ENCODE results near the gene LZTR1. TPM values are rescaled to one million over a fixed set of nuclear protein-coding genes. Genes with fewer than 3 reads are reported as not detected.

The LZTR1 gene
- total and polyA plus RNA-seq, 2 experiments from 2014 or later: 9.2 to 39.9 TPM

DNA sequence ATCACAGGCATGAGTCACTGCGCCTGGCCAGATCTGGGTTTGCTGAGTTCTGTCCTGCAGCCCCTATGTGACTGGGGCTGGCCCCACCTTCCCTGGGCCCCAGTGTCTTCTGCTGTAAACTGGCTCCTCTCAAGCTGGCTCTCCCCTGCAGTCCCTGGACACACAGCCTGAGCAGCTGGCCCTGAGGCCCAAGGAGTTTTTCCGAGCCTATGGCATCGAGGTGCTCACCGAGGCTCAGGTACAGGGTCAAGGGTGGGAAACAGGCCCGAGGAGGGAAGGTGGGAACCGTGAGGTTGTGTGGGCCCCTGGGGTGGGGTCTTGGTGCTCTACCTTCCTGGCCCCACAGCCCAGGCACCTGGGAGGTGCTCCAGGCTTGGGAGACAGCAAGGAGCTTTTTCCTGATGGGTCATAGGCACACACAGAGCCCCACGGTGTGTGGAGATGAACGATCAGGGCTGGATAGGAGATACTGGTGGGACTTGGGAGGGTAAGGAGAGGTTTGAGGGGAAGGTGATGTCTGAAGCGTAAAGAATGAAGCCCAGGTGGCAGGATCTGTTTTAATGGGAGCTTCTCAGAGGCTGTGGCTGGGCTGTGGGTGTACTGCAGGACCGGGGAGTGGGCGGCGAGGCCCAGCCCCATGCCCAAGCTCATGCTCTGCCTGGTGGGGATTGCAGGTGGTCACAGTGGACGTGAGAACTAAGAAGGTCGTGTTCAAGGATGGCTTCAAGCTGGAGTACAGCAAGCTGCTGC, 6.4 kb upstream of the LZTR1 start (continued):
- TF ChIP-seq, protein P1, sequence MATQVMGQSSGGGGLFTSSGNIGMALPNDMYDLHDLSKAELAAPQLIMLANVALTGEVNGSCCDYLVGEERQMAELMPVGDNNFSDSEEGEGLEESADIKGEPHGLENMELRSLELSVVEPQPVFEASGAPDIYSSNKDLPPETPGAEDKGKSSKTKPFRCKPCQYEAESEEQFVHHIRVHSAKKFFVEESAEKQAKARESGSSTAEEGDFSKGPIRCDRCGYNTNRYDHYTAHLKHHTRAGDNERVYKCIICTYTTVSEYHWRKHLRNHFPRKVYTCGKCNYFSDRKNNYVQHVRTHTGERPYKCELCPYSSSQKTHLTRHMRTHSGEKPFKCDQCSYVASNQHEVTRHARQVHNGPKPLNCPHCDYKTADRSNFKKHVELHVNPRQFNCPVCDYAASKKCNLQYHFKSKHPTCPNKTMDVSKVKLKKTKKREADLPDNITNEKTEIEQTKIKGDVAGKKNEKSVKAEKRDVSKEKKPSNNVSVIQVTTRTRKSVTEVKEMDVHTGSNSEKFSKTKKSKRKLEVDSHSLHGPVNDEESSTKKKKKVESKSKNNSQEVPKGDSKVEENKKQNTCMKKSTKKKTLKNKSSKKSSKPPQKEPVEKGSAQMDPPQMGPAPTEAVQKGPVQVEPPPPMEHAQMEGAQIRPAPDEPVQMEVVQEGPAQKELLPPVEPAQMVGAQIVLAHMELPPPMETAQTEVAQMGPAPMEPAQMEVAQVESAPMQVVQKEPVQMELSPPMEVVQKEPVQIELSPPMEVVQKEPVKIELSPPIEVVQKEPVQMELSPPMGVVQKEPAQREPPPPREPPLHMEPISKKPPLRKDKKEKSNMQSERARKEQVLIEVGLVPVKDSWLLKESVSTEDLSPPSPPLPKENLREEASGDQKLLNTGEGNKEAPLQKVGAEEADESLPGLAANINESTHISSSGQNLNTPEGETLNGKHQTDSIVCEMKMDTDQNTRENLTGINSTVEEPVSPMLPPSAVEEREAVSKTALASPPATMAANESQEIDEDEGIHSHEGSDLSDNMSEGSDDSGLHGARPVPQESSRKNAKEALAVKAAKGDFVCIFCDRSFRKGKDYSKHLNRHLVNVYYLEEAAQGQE (IDR thresholded peaks at IDR 0.05; ENCODE audit: unreplicated experiment): no peak

DNA sequence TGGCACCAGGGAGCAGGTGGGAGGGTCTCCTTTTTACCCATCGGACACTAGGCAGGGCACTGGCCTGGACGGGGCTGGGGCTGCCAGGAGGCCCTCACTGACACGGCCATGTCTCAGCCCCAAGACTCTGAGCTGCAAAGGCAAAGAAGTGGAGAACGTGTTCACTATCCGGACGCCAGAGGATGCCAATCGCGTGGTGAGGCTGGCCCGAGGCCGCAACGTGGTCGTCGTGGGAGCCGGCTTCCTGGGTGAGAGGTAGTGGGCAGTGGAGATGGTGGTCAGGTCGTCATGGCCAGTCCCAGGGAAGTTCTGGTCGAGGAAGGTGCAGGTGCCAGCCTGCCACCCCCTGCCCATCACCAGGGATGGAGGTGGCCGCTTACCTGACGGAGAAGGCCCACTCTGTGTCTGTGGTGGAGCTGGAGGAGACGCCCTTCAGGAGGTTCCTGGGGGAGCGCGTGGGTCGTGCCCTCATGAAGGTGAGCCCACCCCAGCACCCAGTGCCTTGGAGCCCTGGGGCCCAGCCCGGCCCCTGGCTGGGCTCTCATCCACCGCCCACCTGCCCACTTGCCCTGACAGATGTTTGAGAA, 5.7 kb upstream of the LZTR1 start:
- no peak overlapping the region for H2AFZ ChIP-seq
- TF ChIP-seq, protein P2, sequence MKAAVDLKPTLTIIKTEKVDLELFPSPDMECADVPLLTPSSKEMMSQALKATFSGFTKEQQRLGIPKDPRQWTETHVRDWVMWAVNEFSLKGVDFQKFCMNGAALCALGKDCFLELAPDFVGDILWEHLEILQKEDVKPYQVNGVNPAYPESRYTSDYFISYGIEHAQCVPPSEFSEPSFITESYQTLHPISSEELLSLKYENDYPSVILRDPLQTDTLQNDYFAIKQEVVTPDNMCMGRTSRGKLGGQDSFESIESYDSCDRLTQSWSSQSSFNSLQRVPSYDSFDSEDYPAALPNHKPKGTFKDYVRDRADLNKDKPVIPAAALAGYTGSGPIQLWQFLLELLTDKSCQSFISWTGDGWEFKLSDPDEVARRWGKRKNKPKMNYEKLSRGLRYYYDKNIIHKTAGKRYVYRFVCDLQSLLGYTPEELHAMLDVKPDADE (IDR thresholded peaks at IDR 0.05): no peak
- TF ChIP-seq, protein P3, sequence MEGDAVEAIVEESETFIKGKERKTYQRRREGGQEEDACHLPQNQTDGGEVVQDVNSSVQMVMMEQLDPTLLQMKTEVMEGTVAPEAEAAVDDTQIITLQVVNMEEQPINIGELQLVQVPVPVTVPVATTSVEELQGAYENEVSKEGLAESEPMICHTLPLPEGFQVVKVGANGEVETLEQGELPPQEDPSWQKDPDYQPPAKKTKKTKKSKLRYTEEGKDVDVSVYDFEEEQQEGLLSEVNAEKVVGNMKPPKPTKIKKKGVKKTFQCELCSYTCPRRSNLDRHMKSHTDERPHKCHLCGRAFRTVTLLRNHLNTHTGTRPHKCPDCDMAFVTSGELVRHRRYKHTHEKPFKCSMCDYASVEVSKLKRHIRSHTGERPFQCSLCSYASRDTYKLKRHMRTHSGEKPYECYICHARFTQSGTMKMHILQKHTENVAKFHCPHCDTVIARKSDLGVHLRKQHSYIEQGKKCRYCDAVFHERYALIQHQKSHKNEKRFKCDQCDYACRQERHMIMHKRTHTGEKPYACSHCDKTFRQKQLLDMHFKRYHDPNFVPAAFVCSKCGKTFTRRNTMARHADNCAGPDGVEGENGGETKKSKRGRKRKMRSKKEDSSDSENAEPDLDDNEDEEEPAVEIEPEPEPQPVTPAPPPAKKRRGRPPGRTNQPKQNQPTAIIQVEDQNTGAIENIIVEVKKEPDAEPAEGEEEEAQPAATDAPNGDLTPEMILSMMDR (conservative IDR thresholded peaks at IDR 0.05; ENCODE audit: low read depth in 2 of 2): no peak
- TF ChIP-seq ZNF331 (CRISPR knock-in tag; IDR thresholded peaks at IDR 0.05; ENCODE audit: low read depth): no peak
- TF ChIP-seq ZNF114 (CRISPR knock-in tag; IDR thresholded peaks at IDR 0.05): no peak
- no peak for TF ChIP-seq NANOG (IDR thresholded peaks at IDR 0.05; ENCODE audit: borderline replicate concordance)
- no peak for TF ChIP-seq POLR2AphosphoS5 (IDR thresholded peaks at IDR 0.05; ENCODE audit: low read depth)
- TF ChIP-seq, protein P4, sequence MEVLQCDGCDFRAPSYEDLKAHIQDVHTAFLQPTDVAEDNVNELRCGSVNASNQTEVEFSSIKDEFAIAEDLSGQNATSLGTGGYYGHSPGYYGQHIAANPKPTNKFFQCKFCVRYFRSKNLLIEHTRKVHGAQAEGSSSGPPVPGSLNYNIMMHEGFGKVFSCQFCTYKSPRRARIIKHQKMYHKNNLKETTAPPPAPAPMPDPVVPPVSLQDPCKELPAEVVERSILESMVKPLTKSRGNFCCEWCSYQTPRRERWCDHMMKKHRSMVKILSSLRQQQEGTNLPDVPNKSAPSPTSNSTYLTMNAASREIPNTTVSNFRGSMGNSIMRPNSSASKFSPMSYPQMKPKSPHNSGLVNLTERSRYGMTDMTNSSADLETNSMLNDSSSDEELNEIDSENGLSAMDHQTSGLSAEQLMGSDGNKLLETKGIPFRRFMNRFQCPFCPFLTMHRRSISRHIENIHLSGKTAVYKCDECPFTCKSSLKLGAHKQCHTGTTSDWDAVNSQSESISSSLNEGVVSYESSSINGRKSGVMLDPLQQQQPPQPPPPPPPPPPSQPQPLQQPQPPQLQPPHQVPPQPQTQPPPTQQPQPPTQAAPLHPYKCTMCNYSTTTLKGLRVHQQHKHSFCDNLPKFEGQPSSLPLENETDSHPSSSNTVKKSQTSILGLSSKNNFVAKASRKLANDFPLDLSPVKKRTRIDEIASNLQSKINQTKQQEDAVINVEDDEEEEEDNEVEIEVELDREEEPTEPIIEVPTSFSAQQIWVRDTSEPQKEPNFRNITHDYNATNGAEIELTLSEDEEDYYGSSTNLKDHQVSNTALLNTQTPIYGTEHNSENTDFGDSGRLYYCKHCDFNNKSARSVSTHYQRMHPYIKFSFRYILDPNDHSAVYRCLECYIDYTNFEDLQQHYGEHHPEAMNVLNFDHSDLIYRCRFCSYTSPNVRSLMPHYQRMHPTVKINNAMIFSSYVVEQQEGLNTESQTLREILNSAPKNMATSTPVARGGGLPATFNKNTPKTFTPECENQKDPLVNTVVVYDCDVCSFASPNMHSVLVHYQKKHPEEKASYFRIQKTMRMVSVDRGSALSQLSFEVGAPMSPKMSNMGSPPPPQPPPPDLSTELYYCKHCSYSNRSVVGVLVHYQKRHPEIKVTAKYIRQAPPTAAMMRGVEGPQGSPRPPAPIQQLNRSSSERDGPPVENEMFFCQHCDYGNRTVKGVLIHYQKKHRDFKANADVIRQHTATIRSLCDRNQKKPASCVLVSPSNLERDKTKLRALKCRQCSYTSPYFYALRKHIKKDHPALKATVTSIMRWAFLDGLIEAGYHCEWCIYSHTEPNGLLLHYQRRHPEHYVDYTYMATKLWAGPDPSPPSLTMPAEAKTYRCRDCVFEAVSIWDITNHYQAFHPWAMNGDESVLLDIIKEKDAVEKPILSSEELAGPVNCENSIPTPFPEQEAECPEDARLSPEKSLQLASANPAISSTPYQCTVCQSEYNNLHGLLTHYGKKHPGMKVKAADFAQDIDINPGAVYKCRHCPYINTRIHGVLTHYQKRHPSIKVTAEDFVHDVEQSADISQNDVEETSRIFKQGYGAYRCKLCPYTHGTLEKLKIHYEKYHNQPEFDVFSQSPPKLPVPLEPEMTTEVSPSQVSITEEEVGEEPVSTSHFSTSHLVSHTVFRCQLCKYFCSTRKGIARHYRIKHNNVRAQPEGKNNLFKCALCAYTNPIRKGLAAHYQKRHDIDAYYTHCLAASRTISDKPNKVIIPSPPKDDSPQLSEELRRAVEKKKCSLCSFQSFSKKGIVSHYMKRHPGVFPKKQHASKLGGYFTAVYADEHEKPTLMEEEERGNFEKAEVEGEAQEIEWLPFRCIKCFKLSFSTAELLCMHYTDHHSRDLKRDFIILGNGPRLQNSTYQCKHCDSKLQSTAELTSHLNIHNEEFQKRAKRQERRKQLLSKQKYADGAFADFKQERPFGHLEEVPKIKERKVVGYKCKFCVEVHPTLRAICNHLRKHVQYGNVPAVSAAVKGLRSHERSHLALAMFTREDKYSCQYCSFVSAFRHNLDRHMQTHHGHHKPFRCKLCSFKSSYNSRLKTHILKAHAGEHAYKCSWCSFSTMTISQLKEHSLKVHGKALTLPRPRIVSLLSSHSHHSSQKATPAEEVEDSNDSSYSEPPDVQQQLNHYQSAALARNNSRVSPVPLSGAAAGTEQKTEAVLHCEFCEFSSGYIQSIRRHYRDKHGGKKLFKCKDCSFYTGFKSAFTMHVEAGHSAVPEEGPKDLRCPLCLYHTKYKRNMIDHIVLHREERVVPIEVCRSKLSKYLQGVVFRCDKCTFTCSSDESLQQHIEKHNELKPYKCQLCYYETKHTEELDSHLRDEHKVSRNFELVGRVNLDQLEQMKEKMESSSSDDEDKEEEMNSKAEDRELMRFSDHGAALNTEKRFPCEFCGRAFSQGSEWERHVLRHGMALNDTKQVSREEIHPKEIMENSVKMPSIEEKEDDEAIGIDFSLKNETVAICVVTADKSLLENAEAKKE (CRISPR knock-in tag; IDR thresholded peaks at IDR 0.05): no peak
- no peak for TF ChIP-seq JUNB (IDR thresholded peaks at IDR 0.05; ENCODE audit: unreplicated experiment)
- H3K9me3 Mint-ChIP-seq: peaks cover 20% of the 10 kb centered on the region
- DNase-seq (ENCODE audit: low spot score): no peak
- no peak for ATAC-seq
- H3K27ac Mint-ChIP-seq: no peak overlapping the region
- H4K20me1 ChIP-seq (replicated peaks; ENCODE audit: insufficient read depth): no peaks in the 10 kb centered on the region
- H3F3A ChIP-seq (replicated peaks; ENCODE audit: low read depth): no peaks in the 10 kb centered on the region
- H3K36me3 Mint-ChIP-seq (ENCODE audit: low read depth): peaks cover 6% of the 10 kb centered on the region; the same call in 1 of the 3 replicates
- H3K79me2 ChIP-seq (replicated peaks; ENCODE audit: insufficient read depth): no peaks in the 10 kb centered on the region
- H3K4me2 ChIP-seq: no peak overlapping the region
- peaks cover 13% of the 10 kb centered on the region for H3K4me1 Mint-ChIP-seq
- no peaks in the 10 kb centered on the region; the same call in 1 of the 2 replicates for H3K36me3 ChIP-seq (ENCODE audit: insufficient read depth)
- no peak overlapping the region for H3K4me3 Mint-ChIP-seq
- 0 out of 2 replicates have a peak, but pooled peaks cover 6% of the 10 kb centered on the region for H3K9me2 ChIP-seq (ENCODE audit: insufficient read depth)
- H3K27me3 ChIP-seq (ENCODE audit: insufficient read depth): no peaks in the 10 kb centered on the region
- no peak overlapping the region for H3K4me3 ChIP-seq
- peaks cover 31% of the 10 kb centered on the region for H3K27me3 Mint-ChIP-seq (ENCODE audit: insufficient read depth, low read depth, poor library complexity)
- peaks cover 9% of the 10 kb centered on the region; the same call in 1 of the 2 replicates for H3K4me1 ChIP-seq (ENCODE audit: insufficient read depth)
- H3K27ac ChIP-seq (ENCODE audit: low read depth): no peak overlapping the region
